Gastroesophageal sphincter (tissue), 3 donors: ENCODE data around the gene GRXCR2.

Source experiments
- POLR2A ChIP-seq, 2 donors: fragments of 450-650 bp; IDR thresholded peaks; one replicate each; pipeline ENCODE4 v1.6.1; 2017; ENCODE audit warnings: antibody characterized with exemption in 2 of 2, mild to moderate bottlenecking in 2 of 2, moderate library complexity in 1 of 2
- POLR2AphosphoS5 ChIP-seq: sonication (generic); formaldehyde crosslinking; IDR thresholded peaks from one replicate; pipeline ENCODE4 v1.6.1; 2017; ENCODE audit warnings: antibody characterized with exemption
- TF ChIP-seq, protein P1 (sequence below), 4 experiments: fragments of 200-600 bp in 2 of 4; fragments of 450-650 bp in 2 of 4; sonication (generic) in 1 of 4; IDR thresholded peaks; one replicate each; pipeline ENCODE4 v1.5.1; 2017 to 2019; ENCODE audit warnings: antibody characterized with exemption in 4 of 4, mild to moderate bottlenecking in 2 of 4, moderate library complexity in 2 of 4

DNA sequence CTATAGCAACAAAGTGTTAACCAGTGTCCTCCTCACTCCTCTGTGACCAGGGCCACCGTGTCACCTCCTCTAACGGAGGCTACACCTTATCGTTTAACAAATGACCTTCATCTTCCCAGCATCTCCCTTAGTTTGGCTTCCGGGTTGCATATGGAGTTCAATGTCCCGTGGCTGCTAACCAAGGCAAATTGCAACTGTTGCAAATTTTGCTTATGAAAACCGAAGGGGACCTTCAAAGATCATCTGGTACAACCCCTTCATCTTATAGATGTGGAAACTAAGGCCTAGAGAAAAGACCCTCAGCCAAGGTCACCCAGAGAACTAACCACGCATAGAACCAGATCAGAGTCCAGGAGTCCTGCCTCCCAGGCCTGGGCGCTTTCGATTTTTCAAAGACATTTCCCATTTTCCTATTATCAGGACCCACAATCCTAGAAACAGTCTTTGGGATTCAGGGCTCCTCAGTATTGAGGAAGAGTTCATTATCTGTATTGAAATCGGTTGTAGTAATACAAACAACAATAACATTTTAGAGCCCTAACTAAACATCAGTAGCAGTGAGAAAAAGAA is 39.1 kb downstream of the GRXCR2 start:
- TF ChIP-seq, protein P1, sequence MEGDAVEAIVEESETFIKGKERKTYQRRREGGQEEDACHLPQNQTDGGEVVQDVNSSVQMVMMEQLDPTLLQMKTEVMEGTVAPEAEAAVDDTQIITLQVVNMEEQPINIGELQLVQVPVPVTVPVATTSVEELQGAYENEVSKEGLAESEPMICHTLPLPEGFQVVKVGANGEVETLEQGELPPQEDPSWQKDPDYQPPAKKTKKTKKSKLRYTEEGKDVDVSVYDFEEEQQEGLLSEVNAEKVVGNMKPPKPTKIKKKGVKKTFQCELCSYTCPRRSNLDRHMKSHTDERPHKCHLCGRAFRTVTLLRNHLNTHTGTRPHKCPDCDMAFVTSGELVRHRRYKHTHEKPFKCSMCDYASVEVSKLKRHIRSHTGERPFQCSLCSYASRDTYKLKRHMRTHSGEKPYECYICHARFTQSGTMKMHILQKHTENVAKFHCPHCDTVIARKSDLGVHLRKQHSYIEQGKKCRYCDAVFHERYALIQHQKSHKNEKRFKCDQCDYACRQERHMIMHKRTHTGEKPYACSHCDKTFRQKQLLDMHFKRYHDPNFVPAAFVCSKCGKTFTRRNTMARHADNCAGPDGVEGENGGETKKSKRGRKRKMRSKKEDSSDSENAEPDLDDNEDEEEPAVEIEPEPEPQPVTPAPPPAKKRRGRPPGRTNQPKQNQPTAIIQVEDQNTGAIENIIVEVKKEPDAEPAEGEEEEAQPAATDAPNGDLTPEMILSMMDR (IDR thresholded peaks at IDR 0.05): no peak
- TF ChIP-seq POLR2A (IDR thresholded peaks at IDR 0.05): no peak
- TF ChIP-seq POLR2AphosphoS5: no peak
